ENCODE measurements around the gene CAPS2. TPM values are rescaled to one million over a fixed set of nuclear protein-coding genes. Genes with fewer than 3 reads are reported as not detected.

Gene CAPS2
- total RNA-seq, 1 experiment from 2014 or later, result 3.7 TPM

- H3K27me3 Mint-ChIP-seq (ENCODE audit: insufficient read depth, unreplicated experiment), result no peaks in the 10 kb centered on the region
- TF ChIP-seq CTCF (IDR thresholded peaks at IDR 0.05; ENCODE audit: unreplicated experiment), result no peak
- CTCF ChIA-PET, result interaction anchor here (0.5 to 3.8 kb wide), 25 partner anchors 9 to 602 kb away, joined by 3 to 20 read pairs (median 4); partner anchors contain the start of gene CAPS2
- H3K4me1 Mint-ChIP-seq (ENCODE audit: insufficient read depth, unreplicated experiment), result peaks cover 5% of the 10 kb centered on the region
- H3K36me3 Mint-ChIP-seq (ENCODE audit: insufficient read depth, unreplicated experiment), result no peaks in the 10 kb centered on the region
- H3K4me3 Mint-ChIP-seq (ENCODE audit: unreplicated experiment), result no peak overlapping the region
- intact Hi-C loops (cut with micrococcal nuclease), result loop anchor here (1.0 to 5.0 kb wide), 3 partner anchors 132 to 600 kb away; no protein-coding TSS in a partner anchor
- POLR2A ChIA-PET, result interaction anchor here (0.7 kb wide), 1 partner anchor 111 kb away, joined by 4 read pairs; no protein-coding TSS in a partner anchor
- BruUV-seq (replicated peaks), result no TSS peak
- no peaks in the 10 kb centered on the region for H3K9me3 Mint-ChIP-seq (ENCODE audit: unreplicated experiment)
- no peak for DNase-seq (ENCODE audit: unreplicated experiment)
- H3K27ac Mint-ChIP-seq (ENCODE audit: low read depth, unreplicated experiment), result peak overlapping the region; percentile 11
These were observed 41.3 kb downstream of the CAPS2 start for GRCh38 chr12:75288860-75289259.

GRCh38 chr12:75275702-75276101, 54.4 kb downstream of the CAPS2 start:
- ChIA-PET POLR2A (no interaction called here), CTCF (no interaction called here)
- intact Hi-C loops (cut with micrococcal nuclease), result no loop called here
- DNase-seq (ENCODE audit: unreplicated experiment), result no peak
- Mint-ChIP-seq H3K4me3 (ENCODE audit: unreplicated experiment) (no peak overlapping the region), H3K4me1 (ENCODE audit: insufficient read depth, unreplicated experiment) (no peaks in the 10 kb centered on the region), H3K27me3 (ENCODE audit: insufficient read depth, unreplicated experiment) (no peaks in the 10 kb centered on the region), H3K36me3 (ENCODE audit: insufficient read depth, unreplicated experiment) (no peaks in the 10 kb centered on the region), H3K9me3 (ENCODE audit: unreplicated experiment) (no peaks in the 10 kb centered on the region), H3K27ac (ENCODE audit: low read depth, unreplicated experiment) (no peak overlapping the region)
- no peak for TF ChIP-seq CTCF (IDR thresholded peaks at IDR 0.05; ENCODE audit: unreplicated experiment)
- no TSS peak for BruUV-seq (replicated peaks)

DNA sequence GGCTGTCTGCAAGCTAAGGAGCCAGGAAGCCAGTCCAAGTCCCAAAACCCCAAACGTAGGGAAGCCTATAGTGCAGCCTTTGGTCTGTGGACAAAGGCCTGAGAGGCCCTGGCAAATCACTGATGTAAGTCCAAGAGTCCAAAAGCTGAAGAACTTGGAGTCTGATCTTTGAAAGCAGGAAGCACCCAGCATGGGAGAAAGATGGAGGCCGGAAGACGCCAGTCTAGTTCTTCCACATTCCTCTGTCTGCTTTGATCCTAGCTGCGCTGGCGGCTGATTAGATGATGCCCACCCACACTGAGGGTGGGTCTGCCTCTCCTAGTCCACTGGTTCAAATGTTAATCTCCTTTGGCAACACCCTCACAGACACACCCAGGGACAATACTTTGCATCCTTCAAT, 58.5 kb downstream of the CAPS2 start:
- POLR2A ChIA-PET, result no interaction called here
- Mint-ChIP-seq H3K36me3 (ENCODE audit: insufficient read depth, unreplicated experiment) (no peaks in the 10 kb centered on the region), H3K27ac (ENCODE audit: low read depth, unreplicated experiment) (no peak overlapping the region), H3K4me3 (ENCODE audit: unreplicated experiment) (no peak overlapping the region), H3K9me3 (ENCODE audit: unreplicated experiment) (no peaks in the 10 kb centered on the region), H3K27me3 (ENCODE audit: insufficient read depth, unreplicated experiment) (no peaks in the 10 kb centered on the region), H3K4me1 (ENCODE audit: insufficient read depth, unreplicated experiment) (no peaks in the 10 kb centered on the region)
- no peak for TF ChIP-seq CTCF (IDR thresholded peaks at IDR 0.05; ENCODE audit: unreplicated experiment)
- no TSS peak for BruUV-seq (replicated peaks)
- intact Hi-C loops (cut with micrococcal nuclease), result no loop called here
- CTCF ChIA-PET, result no interaction called here
- DNase-seq (ENCODE audit: unreplicated experiment), result no peak

- no TSS peak for BruUV-seq (replicated peaks)
- H3K4me3 Mint-ChIP-seq (ENCODE audit: unreplicated experiment), result no peak overlapping the region
- no peak for TF ChIP-seq CTCF (IDR thresholded peaks at IDR 0.05; ENCODE audit: unreplicated experiment)
- no peaks in the 10 kb centered on the region for H3K36me3 Mint-ChIP-seq (ENCODE audit: insufficient read depth, unreplicated experiment)
- no peak overlapping the region for H3K27ac Mint-ChIP-seq (ENCODE audit: low read depth, unreplicated experiment)
- DNase-seq (ENCODE audit: unreplicated experiment), result no peak
- POLR2A ChIA-PET, result no interaction called here
- H3K9me3 Mint-ChIP-seq (ENCODE audit: unreplicated experiment), result peaks cover 9% of the 10 kb centered on the region
- H3K4me1 Mint-ChIP-seq (ENCODE audit: insufficient read depth, unreplicated experiment), result no peaks in the 10 kb centered on the region
- intact Hi-C loops (cut with micrococcal nuclease), result no loop called here
- CTCF ChIA-PET, result interaction anchor here (0.9 kb wide), 1 partner anchor 149 kb away, joined by 3 read pairs; no protein-coding TSS in a partner anchor
- H3K27me3 Mint-ChIP-seq (ENCODE audit: insufficient read depth, unreplicated experiment), result no peaks in the 10 kb centered on the region
These were observed 60.0 kb downstream of the CAPS2 start for GRCh38 chr12:75270157-75270556.

Data from MCF 10A (cell line).